Activated CD8-positive, alpha-beta memory T cell treated with anti-CD3 and anti-CD28 coated beads, Interleukin-2, amount 50 U/mL, for 1 hour (primary cell): ENCODE measurements around the gene GRAMD4.

ENCODE experiments used
- DNase-seq: peaks from one replicate; pipeline ENCODE4 v3.0.0-alpha.2; 2020; ENCODE audit errors: extremely low read depth

The GRAMD4 gene

DNA sequence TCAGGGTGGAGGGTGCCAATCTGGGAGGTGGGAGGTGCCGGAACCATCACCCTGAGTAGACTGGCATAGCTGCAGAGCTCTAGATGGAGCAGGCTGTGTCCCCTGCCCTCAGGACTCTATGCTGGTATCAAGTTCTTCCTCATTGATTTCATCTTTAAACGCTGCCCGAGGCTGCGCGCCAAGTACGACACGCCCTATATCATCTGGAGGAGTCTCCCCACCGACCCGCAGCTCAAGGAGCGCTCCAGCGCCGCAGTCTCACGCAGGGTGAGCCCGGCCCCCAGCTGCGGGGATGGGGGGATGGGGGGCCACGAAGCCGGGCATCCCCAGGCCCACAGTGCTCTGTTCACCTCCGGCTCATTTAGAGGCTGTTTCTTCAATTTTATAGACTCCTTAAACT is 52.5 kb downstream of the GRAMD4 start:
- DNase-seq: no peak

DNA sequence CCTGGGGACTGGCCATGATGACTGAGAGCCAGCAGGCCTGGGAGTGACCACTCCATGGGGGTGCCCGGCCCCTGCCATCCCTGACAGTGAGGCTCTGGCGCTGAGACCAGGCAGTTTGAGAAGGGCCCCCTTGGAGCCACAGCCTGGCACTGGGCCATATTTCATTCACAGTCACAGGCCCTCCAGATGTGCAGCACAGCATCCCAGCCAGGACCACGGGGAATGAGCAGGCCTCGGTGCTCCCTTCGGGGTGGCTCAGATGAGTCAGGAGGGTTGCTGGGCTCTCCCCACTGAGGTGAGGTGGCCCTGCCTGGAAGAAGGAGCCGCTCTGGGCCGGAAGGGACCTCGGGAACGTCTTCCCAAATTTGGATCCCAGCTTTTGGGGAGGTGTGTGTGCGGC is 53.0 kb downstream of the GRAMD4 start:
- no peak for DNase-seq

- DNase-seq: no peak
Measured at GRCh38 chr22:46673662-46674236, 53.6 kb downstream of the GRAMD4 start.

- peak; percentile 94 for DNase-seq
Measured at GRCh38 chr22:46674367-46674781, 54.2 kb downstream of the GRAMD4 start.

GRCh38 chr22:46674906-46675305 is 54.7 kb downstream of the GRAMD4 start:
- DNase-seq: no peak

DNA sequence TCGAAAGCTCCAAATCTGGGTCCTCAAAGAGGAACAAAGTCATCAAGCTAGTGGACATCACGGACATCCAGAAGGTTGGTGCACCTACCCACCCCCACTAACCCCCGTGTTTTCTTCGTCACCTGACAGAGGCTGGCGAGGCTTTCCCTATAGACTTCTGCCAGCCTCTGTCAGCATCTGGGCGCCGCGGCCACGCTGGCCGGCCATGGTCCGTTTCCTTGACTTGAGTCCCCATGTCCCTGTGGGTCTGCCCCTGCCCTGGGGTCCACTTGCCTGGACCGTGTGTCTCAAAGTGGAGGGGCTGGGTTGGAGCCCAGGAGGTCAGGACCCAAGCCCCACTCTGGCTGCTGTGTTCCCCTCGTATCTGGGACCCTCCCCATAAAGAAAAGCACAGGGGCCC is 55.3 kb downstream of the GRAMD4 start:
- no peak for DNase-seq

GRCh38 chr22:46675938-46676337 is 55.8 kb downstream of the GRAMD4 start:
- no peak for DNase-seq

DNA sequence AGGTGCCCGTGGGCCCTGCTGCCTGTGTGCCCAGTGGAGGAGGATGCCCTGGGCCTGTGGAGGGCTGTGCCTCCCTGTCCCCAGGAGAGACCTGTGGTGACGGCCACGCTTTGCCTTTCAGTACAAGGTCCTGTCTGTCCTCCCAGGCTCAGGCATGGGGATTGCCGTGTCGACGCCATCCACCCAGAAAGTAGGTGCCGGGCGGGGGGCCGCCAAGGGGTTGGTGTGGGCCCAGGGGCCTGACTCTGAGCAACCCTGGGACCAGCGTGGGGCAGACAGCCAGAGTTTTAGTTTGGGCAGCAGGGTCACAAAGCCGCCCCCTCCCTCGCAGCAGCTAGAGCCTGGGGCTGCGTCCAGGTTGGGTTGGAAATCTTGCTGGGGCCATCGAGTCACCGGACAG is 56.3 kb downstream of the GRAMD4 start:
- DNase-seq: no peak

DNA sequence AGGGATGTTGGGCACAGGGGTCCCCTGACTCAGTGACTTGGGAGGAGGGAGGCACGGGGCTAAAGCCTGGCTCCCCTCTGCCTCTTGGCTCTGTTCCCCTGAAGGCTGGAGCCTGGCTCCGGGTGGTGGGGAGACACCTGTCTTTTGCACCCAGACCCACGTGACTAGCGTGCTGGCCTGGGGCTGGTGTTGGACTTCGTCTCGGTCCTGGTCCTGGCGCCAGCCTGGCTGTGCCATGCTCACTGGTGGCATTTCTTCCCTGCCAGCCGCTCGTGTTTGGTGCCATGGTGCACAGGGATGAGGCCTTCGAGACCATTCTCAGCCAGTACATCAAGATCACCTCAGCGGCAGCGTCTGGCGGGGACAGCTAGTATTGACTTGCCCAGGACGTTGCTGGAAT is 56.7 kb downstream of the GRAMD4 start:
- no peak for DNase-seq

DNA sequence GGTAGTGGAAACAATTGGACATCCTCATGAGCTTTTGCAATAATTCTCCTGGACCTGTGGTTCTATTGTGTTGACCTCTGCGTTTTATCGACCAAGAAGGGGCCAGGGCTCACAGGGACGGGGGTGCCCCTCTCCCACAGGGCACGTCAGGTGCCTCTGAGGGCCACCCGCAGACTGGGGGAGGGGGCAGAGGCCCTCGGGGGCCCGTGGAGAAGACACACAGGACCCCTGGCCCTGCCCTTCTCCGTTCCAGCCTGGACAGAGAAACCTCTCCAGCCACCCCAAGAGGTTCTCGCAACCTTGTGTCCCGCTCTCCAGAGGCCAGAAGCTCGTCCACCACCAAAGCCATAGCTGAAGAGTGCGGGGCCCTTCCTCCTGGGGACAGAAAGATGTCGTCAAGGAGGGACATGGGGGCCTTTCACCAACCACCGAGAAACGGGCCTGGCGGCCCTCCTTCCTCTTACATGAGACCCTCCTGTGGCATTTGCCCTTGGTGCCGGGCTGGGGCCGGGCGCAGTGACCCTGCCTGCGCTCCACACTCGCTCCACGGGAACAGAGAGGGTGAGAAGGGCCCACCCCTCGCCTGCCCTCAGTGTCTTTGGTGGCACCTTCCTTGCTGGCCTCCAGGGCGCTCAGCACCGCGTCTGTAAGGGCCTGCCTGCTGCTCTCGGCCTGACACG is 57.3 kb downstream of the GRAMD4 start:
- no peak for DNase-seq

DNA sequence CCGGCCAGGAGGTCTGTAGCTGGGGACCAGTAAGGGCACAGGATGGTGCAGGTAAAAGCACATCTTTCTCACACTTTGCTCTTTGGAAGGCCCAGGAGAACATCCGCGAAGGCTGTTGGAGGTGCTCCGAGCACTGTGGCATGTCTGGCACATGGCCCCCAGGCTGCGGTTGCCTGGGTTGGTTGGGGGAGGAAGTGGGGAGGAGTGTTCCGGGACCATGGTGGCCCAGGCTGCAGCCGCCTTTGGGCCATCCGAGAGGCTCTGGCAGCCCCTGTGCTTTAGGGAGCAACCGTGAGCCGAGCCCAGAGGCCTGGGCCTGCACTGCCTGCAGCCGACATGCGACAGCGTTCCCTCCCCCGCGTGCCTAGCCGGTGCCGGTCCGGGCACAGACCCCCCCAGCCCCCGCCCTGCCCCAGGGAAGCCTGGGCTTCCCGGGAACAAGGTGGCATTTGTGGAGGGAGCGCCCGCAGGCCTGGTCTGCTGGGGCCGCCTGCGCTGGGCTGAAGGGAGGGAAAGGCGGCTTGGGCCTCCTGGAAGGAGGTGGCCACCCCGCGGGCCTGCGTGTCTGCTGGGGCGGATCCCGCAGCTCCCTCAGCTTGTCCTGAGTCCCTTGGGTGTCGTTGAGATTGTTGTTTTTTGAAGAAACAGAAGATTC is 57.9 kb downstream of the GRAMD4 start:
- no peak for DNase-seq

DNA sequence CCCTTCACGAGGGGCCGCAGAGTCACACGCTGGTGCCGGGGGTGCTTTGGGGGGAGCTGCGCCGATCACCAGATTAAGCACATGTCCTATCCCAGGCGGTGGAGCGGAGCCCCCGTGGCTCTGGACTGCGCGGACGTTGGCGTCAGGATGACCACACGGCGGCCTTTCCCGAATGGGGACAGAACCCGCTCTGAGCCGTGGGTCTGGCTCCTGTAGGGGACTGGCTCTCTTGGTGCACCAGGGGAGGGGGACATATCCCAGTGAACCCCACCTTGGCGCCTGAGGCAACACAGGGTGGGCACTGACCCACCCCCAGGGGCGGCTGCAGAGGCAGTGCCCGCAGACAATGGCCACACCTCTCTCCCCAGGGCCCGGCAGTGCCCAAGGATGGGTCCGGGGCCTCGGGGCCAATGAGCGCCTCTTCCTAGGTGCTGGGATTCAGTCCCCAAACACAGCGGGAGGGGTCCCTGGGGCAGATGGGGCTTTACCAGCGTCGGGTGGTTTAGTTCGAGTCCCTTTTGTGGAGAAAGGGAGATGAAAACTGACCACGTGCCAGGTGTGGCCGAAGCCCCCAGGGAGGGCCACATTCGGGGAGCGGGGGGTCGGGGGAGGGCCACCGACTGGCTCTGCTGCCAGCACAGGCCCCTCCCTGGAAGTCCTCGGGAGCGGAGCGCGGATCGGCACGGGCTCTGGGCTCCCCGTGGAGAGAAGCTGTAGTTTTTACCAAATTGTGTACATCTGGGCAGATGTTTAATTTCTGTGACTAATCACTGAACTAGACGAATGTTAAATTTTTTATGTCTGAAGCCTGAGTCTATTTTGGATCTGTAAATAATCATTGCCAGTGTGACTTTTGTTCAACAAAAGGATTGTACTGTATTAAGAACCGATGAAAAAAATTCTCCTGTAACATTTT is 58.9 kb downstream of the GRAMD4 start:
- DNase-seq: no peak

DNA sequence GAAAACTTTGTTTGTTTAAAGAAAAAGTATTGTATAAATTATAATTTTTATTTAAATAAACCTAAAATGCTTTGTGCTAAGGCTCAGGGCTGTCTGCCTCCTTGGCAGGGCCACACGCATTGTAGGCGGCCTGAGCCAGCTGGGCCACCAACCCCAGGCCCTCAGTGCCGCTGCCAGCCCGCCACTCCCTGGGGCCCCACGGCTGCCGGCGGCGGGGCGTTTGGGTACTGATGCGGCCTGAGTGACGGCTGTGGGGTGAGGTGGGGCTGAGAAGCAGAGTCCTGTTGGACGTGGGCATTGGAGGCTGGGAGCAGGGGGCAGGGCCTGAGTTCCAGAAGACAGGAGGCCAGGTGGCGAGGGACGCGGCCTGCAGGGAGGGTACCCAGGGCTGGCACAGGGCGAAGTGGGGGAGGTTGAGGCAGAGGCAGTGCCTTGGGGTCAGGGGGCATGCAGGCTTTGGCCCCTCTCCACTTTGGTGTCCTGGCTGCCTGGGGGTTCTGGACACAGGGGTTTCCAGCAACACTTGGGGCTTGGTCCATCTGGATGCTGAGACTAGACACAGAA is 59.6 kb downstream of the GRAMD4 start:
- DNase-seq: no peak

DNA sequence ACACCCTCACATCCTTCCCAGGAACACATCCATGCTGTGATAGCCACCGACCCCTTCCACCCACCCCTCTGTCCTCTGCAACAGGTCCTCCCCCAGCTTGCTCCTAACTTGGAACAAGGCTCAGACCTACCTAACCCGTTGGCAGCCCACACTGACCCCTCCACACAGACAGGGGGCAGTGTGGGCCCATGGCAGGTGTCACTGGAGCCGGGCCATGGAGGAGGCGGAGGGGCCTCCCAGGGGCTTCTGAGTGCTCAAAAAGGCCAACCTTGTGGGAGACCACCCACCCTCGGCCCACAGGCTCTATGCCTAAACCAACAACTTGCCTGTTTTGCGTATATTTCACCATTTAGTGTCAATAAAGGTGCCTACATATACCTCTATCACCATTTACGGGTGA is 60.8 kb downstream of the GRAMD4 start:
- DNase-seq: no peak

GRCh38 chr22:46682011-46682731 is 62.0 kb downstream of the GRAMD4 start:
- no peak for DNase-seq

GRCh38 chr22:46684706-46685105 is 64.5 kb downstream of the GRAMD4 start:
- DNase-seq: no peak

DNA sequence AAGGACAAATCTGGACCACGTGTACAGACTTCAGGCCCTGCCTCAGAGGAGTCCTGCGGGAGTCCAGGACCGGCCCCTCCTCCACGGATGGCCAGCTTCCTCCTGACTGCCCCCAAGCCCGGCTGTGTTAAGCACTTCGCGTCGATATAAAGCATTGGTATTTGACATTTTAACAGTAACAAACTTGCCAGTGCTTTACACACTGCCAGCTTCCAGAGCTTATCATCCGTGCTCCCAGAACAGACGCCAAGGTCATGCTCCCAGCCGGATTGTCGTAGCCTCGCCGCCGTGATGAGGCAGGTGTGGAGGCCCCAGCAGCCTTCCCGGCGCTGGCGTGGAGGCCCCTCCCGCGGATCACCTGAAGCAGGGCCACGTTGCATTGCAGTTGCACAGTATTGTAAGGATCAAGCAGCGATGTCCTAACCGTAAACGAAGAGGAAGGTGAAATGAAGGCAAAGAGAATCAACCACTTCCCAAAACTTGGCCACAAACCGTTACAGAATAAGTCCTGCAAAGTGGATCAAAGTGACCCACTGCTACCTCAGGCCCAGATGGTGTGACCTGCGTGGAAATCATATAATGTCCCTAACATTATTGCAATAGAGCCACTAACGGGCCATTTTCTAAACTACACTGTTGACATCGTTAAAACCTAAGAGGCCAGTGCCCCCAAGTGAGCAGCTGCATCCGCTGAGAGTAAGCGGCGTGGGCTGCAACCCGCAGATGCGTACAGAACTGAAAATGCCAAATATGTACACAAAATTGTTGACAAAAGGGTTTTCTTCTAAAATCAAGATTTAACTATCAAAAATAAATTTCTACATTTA is 66.2 kb downstream of the GRAMD4 start:
- DNase-seq: no peak

DNA sequence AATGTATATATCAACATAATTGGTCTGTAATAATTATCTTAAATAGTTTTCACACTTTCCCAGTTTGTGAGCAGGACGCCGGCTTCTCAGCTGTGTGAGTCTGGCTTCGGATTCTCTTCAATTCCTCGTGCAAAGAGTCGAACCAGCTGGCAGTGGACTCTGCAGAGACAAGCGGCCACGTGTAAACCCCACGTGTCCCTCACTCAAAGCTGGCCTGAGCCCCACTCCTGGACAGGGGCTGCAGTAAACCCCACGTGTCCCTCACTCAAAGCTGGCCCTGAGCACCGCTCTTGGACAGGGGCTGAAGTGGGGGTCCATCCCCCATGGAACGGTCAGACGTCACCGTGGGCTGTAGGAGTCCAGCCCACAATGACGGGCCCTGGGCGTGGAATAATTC is 66.9 kb downstream of the GRAMD4 start:
- DNase-seq: no peak

GRCh38 chr22:46687460-46687859 is 67.3 kb downstream of the GRAMD4 start:
- no peak for DNase-seq

DNA sequence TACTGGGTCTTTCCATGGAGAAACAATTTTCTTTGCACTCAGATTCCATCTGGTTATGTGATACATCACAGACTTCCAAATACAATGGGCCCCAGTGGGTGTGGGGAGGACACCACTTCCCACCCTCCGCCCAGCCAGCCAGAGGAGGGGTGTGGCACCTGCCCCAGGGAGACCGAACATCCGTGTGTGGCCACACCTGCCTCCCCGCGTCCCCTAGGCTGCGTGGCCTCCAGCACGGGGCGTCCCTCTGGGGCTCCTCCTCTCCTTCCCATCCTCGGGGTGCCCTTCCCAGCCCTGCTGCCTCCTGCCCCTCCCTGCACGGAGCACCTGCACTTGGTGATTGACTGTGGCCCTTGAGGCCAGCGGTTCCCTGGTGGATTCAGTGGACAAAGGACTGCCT is 68.8 kb downstream of the GRAMD4 start:
- DNase-seq: no peak
